H9 (cell line): ENCODE measurements around the gene TRIM27. TPM values are rescaled to one million over a fixed set of nuclear protein-coding genes. Genes with fewer than 3 reads are reported as not detected.
"Not testable (repeated sequence)": the region's sequence is repeated elsewhere in the genome, so short reads cannot be mapped to it uniquely, and the experiment has no call there.

ENCODE experiments used
- DNase-seq: peaks from one replicate; pipeline ENCODE4 v3.0.0-alpha.2; 2017
- H2AFZ ChIP-seq: one replicate; pipeline ENCODE4 v1.6.1; 2013; ENCODE audit warnings: mild to moderate bottlenecking, low read length, control low read depth, moderate library complexity
- H2AK5ac ChIP-seq: 2 replicates; pipeline ENCODE4 v1.6.1; 2013; ENCODE audit warnings: low read length, control low read depth, mixed read lengths; ENCODE audit not compliant: insufficient read length
- H2BK120ac ChIP-seq: one replicate; pipeline ENCODE4 v1.6.1; 2013; ENCODE audit warnings: low read depth, mild to moderate bottlenecking, low read length, control low read depth, inconsistent platforms; ENCODE audit not compliant: poor library complexity, severe bottlenecking
- H2BK12ac ChIP-seq: 2 replicates; pipeline ENCODE4 v1.6.1; 2013; ENCODE audit warnings: low read length, control low read depth, mixed read lengths, low read depth; ENCODE audit not compliant: insufficient read length
- H2BK15ac ChIP-seq: 2 replicates; pipeline ENCODE4 v1.6.1; 2013; ENCODE audit warnings: low read depth, low read length, control low read depth
- H2BK20ac ChIP-seq: one replicate; pipeline ENCODE4 v1.6.1; 2013; ENCODE audit warnings: low read depth, mild to moderate bottlenecking, low read length, control low read depth, inconsistent platforms; ENCODE audit not compliant: poor library complexity, severe bottlenecking
- H2BK5ac ChIP-seq: 2 replicates; pipeline ENCODE4 v1.6.1; 2013; ENCODE audit warnings: low read length, control low read depth, mixed read lengths; ENCODE audit not compliant: insufficient read length
- H3K14ac ChIP-seq: 2 replicates; pipeline ENCODE4 v1.6.1; 2013; ENCODE audit warnings: low read length, control low read depth; ENCODE audit not compliant: insufficient read depth
- H3K18ac ChIP-seq: 2 replicates; pipeline ENCODE4 v1.6.1; 2013; ENCODE audit warnings: low read depth, mild to moderate bottlenecking, mixed read lengths, low read length, control low read depth; ENCODE audit not compliant: insufficient read length
- H3K23ac ChIP-seq: 2 replicates; pipeline ENCODE4 v1.6.1; 2013; ENCODE audit warnings: low read length, control low read depth, mixed read lengths, low read depth; ENCODE audit not compliant: insufficient read length
- H3K23me2 ChIP-seq: 2 replicates; pipeline ENCODE4 v1.6.1; 2013; ENCODE audit warnings: low read depth, mild to moderate bottlenecking, mixed read lengths, low read length, control low read depth; ENCODE audit not compliant: insufficient read length, poor library complexity, severe bottlenecking
- H3K27ac ChIP-seq: 2 replicates; pipeline ENCODE4 v1.5.1; 2013; ENCODE audit warnings: low read length, control low read depth, mixed read lengths, low read depth; ENCODE audit not compliant: insufficient read length
- H3K27me3 ChIP-seq: 2 replicates; pipeline ENCODE4 v1.6.1; 2013; ENCODE audit warnings: low read length, control low read depth, inconsistent platforms; ENCODE audit not compliant: insufficient read depth
- H3K4ac ChIP-seq: 2 replicates; pipeline ENCODE4 v1.6.1; 2013; ENCODE audit warnings: low read depth, mild to moderate bottlenecking, control low read depth, inconsistent platforms, low read length, moderate library complexity
- H3K4me1 ChIP-seq: 2 replicates; pipeline ENCODE4 v1.6.1; 2013; ENCODE audit warnings: low read length, control low read depth, inconsistent platforms; ENCODE audit not compliant: insufficient read depth
- H3K4me2 ChIP-seq: 2 replicates; pipeline ENCODE4 v1.6.1; 2013; ENCODE audit warnings: low read length, control low read depth, mixed read lengths; ENCODE audit not compliant: insufficient read length, insufficient read depth
- H3K56ac ChIP-seq: 2 replicates; pipeline ENCODE4 v1.6.1; 2013; ENCODE audit warnings: low read depth, mild to moderate bottlenecking, mixed read lengths, low read length, control low read depth; ENCODE audit not compliant: insufficient read length
- H3K79me1 ChIP-seq: 2 replicates; pipeline ENCODE4 v1.6.1; 2013; ENCODE audit warnings: low read depth, mild to moderate bottlenecking, moderate library complexity, low read length, control low read depth, inconsistent platforms; ENCODE audit not compliant: insufficient read depth, poor library complexity, severe bottlenecking
- H3K79me2 ChIP-seq: 2 replicates; pipeline ENCODE4 v1.6.1; 2013; ENCODE audit warnings: low read length, control low read depth, inconsistent platforms; ENCODE audit not compliant: insufficient read depth
- H3K9ac ChIP-seq: 2 replicates; pipeline ENCODE4 v1.6.1; 2013; ENCODE audit warnings: low read length, control low read depth, mixed read lengths; ENCODE audit not compliant: insufficient read length; ENCODE audit errors: extremely low read depth
- H3K9me3 ChIP-seq: one replicate; pipeline ENCODE4 v1.6.1; 2013; ENCODE audit warnings: low read depth, low read length, inconsistent platforms; ENCODE audit not compliant: control insufficient read depth
- H3T11ph ChIP-seq: one replicate; pipeline ENCODE4 v1.6.1; 2013; ENCODE audit warnings: mild to moderate bottlenecking, low read length, control low read depth, inconsistent platforms
- H4K20me1 ChIP-seq: one replicate; pipeline ENCODE4 v1.6.1; 2013; ENCODE audit not compliant: control insufficient read depth, insufficient read length, insufficient read depth
- H4K5ac ChIP-seq: 2 replicates; pipeline ENCODE4 v1.6.1; 2013; ENCODE audit warnings: low read depth, mild to moderate bottlenecking, mixed read lengths, low read length, control low read depth; ENCODE audit not compliant: insufficient read length
- H4K8ac ChIP-seq: replicated peaks from 2 replicates; pipeline ENCODE4 v1.6.1; 2013; ENCODE audit warnings: low read length, control low read depth, mixed read lengths, low read depth; ENCODE audit not compliant: insufficient read length
- H4K91ac ChIP-seq: 2 replicates; pipeline ENCODE4 v1.6.1; 2013; ENCODE audit warnings: low read depth, mild to moderate bottlenecking, moderate library complexity, mixed read lengths, low read length, control low read depth; ENCODE audit not compliant: insufficient read length
- H3K27ac Mint-ChIP-seq, 3 experiments: 2 replicates in 2 of 3; 3 replicates in 1 of 3; pipeline ENCODE4 v1.8.0; 2020 to 2021; ENCODE audit warnings: mixed read lengths in 3 of 3, mild to moderate bottlenecking in 1 of 3, moderate library complexity in 1 of 3
- H3K27me3 Mint-ChIP-seq: 2 replicates; pipeline ENCODE4 v1.8.0; 2021; ENCODE audit warnings: low read depth, mild to moderate bottlenecking, moderate library complexity, mixed read lengths
- H3K36me3 Mint-ChIP-seq, 3 experiments: 2 replicates in 2 of 3; 3 replicates in 1 of 3; pipeline ENCODE4 v1.8.0; 2020 to 2021; ENCODE audit warnings: low read depth in 3 of 3, mixed read lengths in 3 of 3; ENCODE audit not compliant: insufficient read depth in 1 of 3
- H3K4me1 Mint-ChIP-seq, 2 experiments: 2 replicates each; pipeline ENCODE4 v1.8.0; 2020; ENCODE audit warnings: mixed read lengths in 2 of 2
- H3K4me3 Mint-ChIP-seq, 2 experiments: 2 replicates in 1 of 2; 3 replicates in 1 of 2; pipeline ENCODE4 v1.8.0; 2020 to 2021; ENCODE audit warnings: mild to moderate bottlenecking in 2 of 2, mixed read lengths in 2 of 2, moderate library complexity in 1 of 2
- H3K9me3 Mint-ChIP-seq, 2 experiments: 2 replicates in 1 of 2; 3 replicates in 1 of 2; pipeline ENCODE4 v1.8.0; 2020; ENCODE audit warnings: mild to moderate bottlenecking in 2 of 2, mixed read lengths in 2 of 2, moderate library complexity in 1 of 2
- WGBS: extraction: QIAGEN DNeasy Blood & Tissue Kit; methylation state at CpG from one replicate; pipeline ENCODE4 v1.1.7; 2013; ENCODE audit warnings: missing lambda C conversion rate, low lambda C conversion rate, mixed read lengths; ENCODE audit not compliant: insufficient read length; ENCODE audit errors: extremely low coverage; 5-methylcytosine and 5-hydroxymethylcytosine counted together
- total RNA-seq: library from RNA; stranded (reverse); gene quantifications from 2 replicates; pipeline ENCODE4 v1.2.1, GENCODE V29; 2021
- TF ChIP-seq, protein P1 (sequence below): fragments of 200-600 bp; sonication (generic); conservative IDR thresholded peaks from 3 replicates; pipeline ENCODE4 v1.8.0; 2021; ENCODE audit warnings: antibody characterized with exemption, mild to moderate bottlenecking

The TRIM27 gene
- total RNA-seq, 1 experiment from 2014 or later = 98.2 TPM

DNA sequence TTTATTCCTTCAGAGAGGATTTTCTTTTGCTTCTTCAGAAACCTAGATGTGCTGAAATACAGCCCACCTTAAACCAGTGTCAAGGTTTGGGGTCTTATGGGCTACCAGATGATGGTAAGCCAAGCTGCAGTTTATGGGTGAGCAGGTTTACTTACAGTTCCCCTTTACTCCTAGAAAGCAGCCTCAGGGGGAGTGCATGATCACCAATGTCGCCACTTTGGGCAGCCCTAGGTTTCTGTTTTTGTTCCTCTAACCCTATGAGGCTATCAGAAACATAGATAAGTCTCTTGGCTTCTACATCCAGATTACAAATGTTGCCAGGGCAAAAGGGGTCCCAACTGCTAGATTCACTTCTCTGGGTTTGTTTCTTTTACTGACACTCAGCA, 67.2 kb downstream of the TRIM27 start:
- no peak overlapping the region for H3K9ac ChIP-seq
- H3K27ac Mint-ChIP-seq = no peak overlapping the region
- peaks cover 8% of the 10 kb centered on the region in 2 experiments for H3K4me1 Mint-ChIP-seq
- no peaks in the 10 kb centered on the region for H3K27me3 ChIP-seq
- no peak overlapping the region for H2AFZ ChIP-seq
- H4K5ac ChIP-seq = no peak overlapping the region
- no peak overlapping the region for H3K4me3 Mint-ChIP-seq
- no peaks in the 10 kb centered on the region for H3K9me3 ChIP-seq
- no peak overlapping the region for H2BK12ac ChIP-seq
- H4K8ac ChIP-seq = no peak overlapping the region
- no peaks in the 10 kb centered on the region; a peak in 1 of 7 replicates for H3K36me3 Mint-ChIP-seq
- H3T11ph ChIP-seq = no peak overlapping the region
- peaks cover 25% of the 10 kb centered on the region for H3K27me3 Mint-ChIP-seq
- no peaks in the 10 kb centered on the region for H4K20me1 ChIP-seq
- no peak overlapping the region for H4K91ac ChIP-seq
- H3K79me1 ChIP-seq = no peaks in the 10 kb centered on the region
- H3K56ac ChIP-seq = no peak overlapping the region
- no peak overlapping the region for H3K23ac ChIP-seq
- no peak overlapping the region for H3K18ac ChIP-seq
- no peak overlapping the region for H2BK15ac ChIP-seq
- WGBS = no CpG with 5 or more reads among the region's 1 CpG
- no peaks in the 10 kb centered on the region for H3K23me2 ChIP-seq
- H3K14ac ChIP-seq = no peak overlapping the region
- no peak for DNase-seq
- no peak overlapping the region for H2BK120ac ChIP-seq
- H2AK5ac ChIP-seq = no peak overlapping the region
- peaks cover 4 to 9% of the 10 kb centered on the region in 2 experiments; a peak in 4 of 5 replicates for H3K9me3 Mint-ChIP-seq
- H3K4ac ChIP-seq = no peak overlapping the region
- H3K4me1 ChIP-seq = no peaks in the 10 kb centered on the region; the same call in 1 of the 2 replicates
- TF ChIP-seq, protein P1, sequence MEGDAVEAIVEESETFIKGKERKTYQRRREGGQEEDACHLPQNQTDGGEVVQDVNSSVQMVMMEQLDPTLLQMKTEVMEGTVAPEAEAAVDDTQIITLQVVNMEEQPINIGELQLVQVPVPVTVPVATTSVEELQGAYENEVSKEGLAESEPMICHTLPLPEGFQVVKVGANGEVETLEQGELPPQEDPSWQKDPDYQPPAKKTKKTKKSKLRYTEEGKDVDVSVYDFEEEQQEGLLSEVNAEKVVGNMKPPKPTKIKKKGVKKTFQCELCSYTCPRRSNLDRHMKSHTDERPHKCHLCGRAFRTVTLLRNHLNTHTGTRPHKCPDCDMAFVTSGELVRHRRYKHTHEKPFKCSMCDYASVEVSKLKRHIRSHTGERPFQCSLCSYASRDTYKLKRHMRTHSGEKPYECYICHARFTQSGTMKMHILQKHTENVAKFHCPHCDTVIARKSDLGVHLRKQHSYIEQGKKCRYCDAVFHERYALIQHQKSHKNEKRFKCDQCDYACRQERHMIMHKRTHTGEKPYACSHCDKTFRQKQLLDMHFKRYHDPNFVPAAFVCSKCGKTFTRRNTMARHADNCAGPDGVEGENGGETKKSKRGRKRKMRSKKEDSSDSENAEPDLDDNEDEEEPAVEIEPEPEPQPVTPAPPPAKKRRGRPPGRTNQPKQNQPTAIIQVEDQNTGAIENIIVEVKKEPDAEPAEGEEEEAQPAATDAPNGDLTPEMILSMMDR = no peak
- H2BK20ac ChIP-seq = no peak overlapping the region
- no peak overlapping the region for H3K27ac ChIP-seq
- H2BK5ac ChIP-seq = no peak overlapping the region
- H3K4me2 ChIP-seq = no peak overlapping the region
- no peaks in the 10 kb centered on the region for H3K79me2 ChIP-seq

DNA sequence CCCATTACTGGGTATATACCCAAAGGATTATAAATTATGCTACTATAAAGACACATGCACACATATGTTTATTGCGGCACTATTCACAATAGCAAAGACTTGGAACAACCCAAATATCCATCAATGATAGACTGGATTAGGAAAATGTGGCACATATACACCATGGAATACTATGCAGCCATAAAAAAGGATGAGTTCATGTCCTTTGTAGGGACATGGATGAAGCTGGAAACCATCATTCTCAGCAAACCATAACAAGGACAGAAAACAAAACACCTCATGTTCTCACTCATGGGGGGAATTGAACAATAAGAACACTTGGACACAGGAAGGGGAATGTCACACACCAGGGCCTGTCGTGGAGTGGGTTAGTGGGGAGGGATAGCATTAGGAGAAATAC, 69.4 kb downstream of the TRIM27 start:
- H3K4me3 Mint-ChIP-seq = peak overlapping the region in 1 of 2 experiments; percentile 26; a peak in 1 of 5 replicates
- H3K36me3 Mint-ChIP-seq, H3K4me1 ChIP-seq, H2BK20ac ChIP-seq, H4K8ac ChIP-seq, H2AFZ ChIP-seq, H3K23me2 ChIP-seq, H3K9me3 Mint-ChIP-seq, H4K91ac ChIP-seq, H4K5ac ChIP-seq, H3K4ac ChIP-seq, H3K4me1 Mint-ChIP-seq, H2AK5ac ChIP-seq, H3K4me2 ChIP-seq, H3T11ph ChIP-seq, H4K20me1 ChIP-seq, H3K23ac ChIP-seq, DNase-seq, H3K79me2 ChIP-seq, H3K56ac ChIP-seq, H3K27me3 ChIP-seq, H3K27ac ChIP-seq, H2BK120ac ChIP-seq, H3K9ac ChIP-seq, H2BK5ac ChIP-seq, H2BK12ac ChIP-seq, H2BK15ac ChIP-seq, H3K27ac Mint-ChIP-seq, H3K18ac ChIP-seq, H3K79me1 ChIP-seq, H3K14ac ChIP-seq, H3K9me3 ChIP-seq: not testable (repeated sequence)
- H3K27me3 Mint-ChIP-seq = peaks cover 37% of the 10 kb centered on the region
- no CpG with 5 or more reads among the region's 2 CpGs for WGBS
